Bronchial epithelial cell (primary cell): ENCODE measurements around the gene UAP1L1. TPM values are rescaled to one million over a fixed set of nuclear protein-coding genes. Genes with fewer than 3 reads are reported as not detected.

Source experiments
- DNase-seq: peaks from one replicate; pipeline ENCODE4 v3.0.0-alpha.2; 2010; ENCODE audit warnings: low read depth
- FAIRE-seq: peaks from 2 replicates; lab custom pipeline; 2011; peaks lifted over from hg19 to GRCh38; lab: Jason Lieb, UNC
- H3K27me3 ChIP-seq: 2 replicates; pipeline ENCODE4 v1.5.1; 2011; ENCODE audit warnings: low read length; ENCODE audit not compliant: control insufficient read depth, insufficient read depth
- H3K36me3 ChIP-seq: 2 replicates; pipeline ENCODE4 v1.5.1; 2011; ENCODE audit warnings: low read length; ENCODE audit not compliant: control insufficient read depth, insufficient read depth
- H3K4me3 ChIP-seq: 2 replicates; pipeline ENCODE4 v1.5.1; 2011; ENCODE audit warnings: mild to moderate bottlenecking, low read depth, low read length, control low read depth
- CTCF ChIP-seq: IDR thresholded peaks from 2 replicates; pipeline ENCODE4 v1.5.1; 2011; ENCODE audit warnings: mild to moderate bottlenecking, moderate library complexity, low read length, control low read depth, inconsistent platforms; ENCODE audit not compliant: insufficient read depth, severe bottlenecking
- total RNA-seq: library from RNA; depleted of rRNA; stranded (reverse); fragments of >200 nt; gene quantifications from 2 replicates; pipeline ENCODE4 v1.2.1, GENCODE V29; 2014

Gene UAP1L1
- total RNA-seq, 1 donor from 2014 or later: 3.2 TPM

GRCh38 chr9:137034709-137035506 is 42.4 kb upstream of the UAP1L1 start:
- Histone ChIP-seq H3K27me3 (no peaks in the 10 kb centered on the region), H3K4me3 (no peak overlapping the region), H3K36me3 (peaks cover 2% of the 10 kb centered on the region)
- peak; percentile 98 for TF ChIP-seq CTCF
- FAIRE-seq (no peak), DNase-seq (peak; percentile 70)

GRCh38 chr9:137035507-137035834 is 41.8 kb upstream of the UAP1L1 start:
- Histone ChIP-seq H3K36me3 (peaks cover 3% of the 10 kb centered on the region), H3K4me3 (no peak overlapping the region), H3K27me3 (no peaks in the 10 kb centered on the region)
- FAIRE-seq (no peak), DNase-seq (no peak)
- no peak for TF ChIP-seq CTCF

GRCh38 chr9:137035937-137036336 is 41.4 kb upstream of the UAP1L1 start:
- FAIRE-seq (no peak), DNase-seq (no peak)
- no peak overlapping the region for H3K4me3 ChIP-seq
- no peak for TF ChIP-seq CTCF
- peaks cover 3% of the 10 kb centered on the region for H3K36me3 ChIP-seq
- H3K27me3 ChIP-seq: no peaks in the 10 kb centered on the region

GRCh38 chr9:137037035-137037434 is 40.3 kb upstream of the UAP1L1 start:
- TF ChIP-seq CTCF: no peak
- DNase-seq (no peak), FAIRE-seq (no peak)
- H3K36me3 ChIP-seq: peaks cover 4% of the 10 kb centered on the region
- H3K4me3 ChIP-seq: no peak overlapping the region
- no peaks in the 10 kb centered on the region for H3K27me3 ChIP-seq

- TF ChIP-seq CTCF: no peak
- Histone ChIP-seq H3K27me3 (no peaks in the 10 kb centered on the region), H3K4me3 (no peak overlapping the region), H3K36me3 (peaks cover 4% of the 10 kb centered on the region)
- FAIRE-seq (no peak), DNase-seq (no peak)
Observed at GRCh38 chr9:137037483-137037882, 39.8 kb upstream of the UAP1L1 start.

GRCh38 chr9:137038916-137039315 is 38.4 kb upstream of the UAP1L1 start:
- peaks cover 6% of the 10 kb centered on the region for H3K36me3 ChIP-seq
- no peak for DNase-seq
- no peak for TF ChIP-seq CTCF
- FAIRE-seq: no peak
- H3K4me3 ChIP-seq: no peak overlapping the region
- H3K27me3 ChIP-seq: no peaks in the 10 kb centered on the region
